ENCODE measurements around the gene ITGB6.

The ITGB6 gene

GRCh38 chr2:160227293-160227915 lies 27.3 kb upstream of the ITGB6 start:
- Mint-ChIP-seq H3K27me3 (peaks cover 15% of the 10 kb centered on the region), H3K27ac (no peak overlapping the region), H3K9me3 (no peaks in the 10 kb centered on the region), H3K4me1 (peaks cover 20% of the 10 kb centered on the region), H3K36me3 (no peaks in the 10 kb centered on the region), H3K4me3 (no peak overlapping the region)
- CTCF ChIA-PET: interaction anchor here (0.8 kb wide), 1 partner anchor 36 kb away, joined by 3 read pairs; no protein-coding TSS in a partner anchor
- DNase-seq: no peak

- Mint-ChIP-seq H3K4me1 (peaks cover 27% of the 10 kb centered on the region), H3K36me3 (no peaks in the 10 kb centered on the region), H3K9me3 (no peaks in the 10 kb centered on the region), H3K4me3 (no peak overlapping the region), H3K27ac (no peak overlapping the region), H3K27me3 (peaks cover 15% of the 10 kb centered on the region)
- no peak for DNase-seq
- CTCF ChIA-PET: interaction anchor here (1.5 kb wide), 1 partner anchor 25 kb away, joined by 4 read pairs; no protein-coding TSS in a partner anchor
Observed at GRCh38 chr2:160226367-160226766, 26.3 kb upstream of the ITGB6 start.

- peaks cover 34% of the 10 kb centered on the region for H3K4me1 Mint-ChIP-seq
- H3K27ac Mint-ChIP-seq: no peak overlapping the region
- H3K36me3 Mint-ChIP-seq: no peaks in the 10 kb centered on the region
- peaks cover 15% of the 10 kb centered on the region for H3K27me3 Mint-ChIP-seq
- CTCF ChIA-PET: interaction anchor here (1.2 to 1.5 kb wide), 2 partner anchors 10 to 26 kb away, joined by 3 to 4 read pairs; no protein-coding TSS in a partner anchor
- no peak for DNase-seq
- H3K4me3 Mint-ChIP-seq: no peak overlapping the region
- no peaks in the 10 kb centered on the region for H3K9me3 Mint-ChIP-seq
Observed at GRCh38 chr2:160225722-160226121, 25.6 kb upstream of the ITGB6 start.

- no peaks in the 10 kb centered on the region for H3K9me3 Mint-ChIP-seq
- DNase-seq: no peak
- H3K27ac Mint-ChIP-seq: no peak overlapping the region
- H3K27me3 Mint-ChIP-seq: peaks cover 15% of the 10 kb centered on the region
- peaks cover 45% of the 10 kb centered on the region for H3K4me1 Mint-ChIP-seq
- CTCF ChIA-PET: interaction anchor here (1.2 kb wide), 1 partner anchor 11 kb away, joined by 3 read pairs; no protein-coding TSS in a partner anchor
- no peaks in the 10 kb centered on the region for H3K36me3 Mint-ChIP-seq
- no peak overlapping the region for H3K4me3 Mint-ChIP-seq
Observed at GRCh38 chr2:160224507-160224906, 24.4 kb upstream of the ITGB6 start.

GRCh38 chr2:160224060-160224459 lies 24.0 kb upstream of the ITGB6 start:
- Mint-ChIP-seq H3K4me1 (peaks cover 47% of the 10 kb centered on the region), H3K36me3 (no peaks in the 10 kb centered on the region), H3K27me3 (peaks cover 15% of the 10 kb centered on the region), H3K27ac (no peak overlapping the region), H3K9me3 (no peaks in the 10 kb centered on the region), H3K4me3 (no peak overlapping the region)
- CTCF ChIA-PET: no interaction called here
- peak; percentile 24 for DNase-seq

DNA sequence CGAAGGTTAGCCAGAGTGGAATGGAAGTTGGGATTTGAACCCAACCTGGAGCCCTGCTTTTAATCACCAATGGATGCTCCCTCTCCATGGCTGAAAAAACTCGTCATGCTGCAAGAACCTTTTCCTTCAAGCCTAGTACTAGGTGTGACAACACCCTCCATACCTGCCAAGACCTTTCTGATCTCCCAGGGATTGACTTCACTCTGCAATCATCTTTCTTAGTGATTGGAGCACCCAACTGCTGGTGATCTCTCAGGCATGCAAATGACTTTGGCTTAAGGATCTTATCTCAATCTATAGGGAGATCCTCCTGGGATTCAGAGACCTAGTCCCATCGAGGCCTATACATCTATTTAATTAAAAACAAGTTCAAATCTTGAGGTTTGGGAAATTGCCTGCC lies 23.5 kb upstream of the ITGB6 start:
- H3K4me3 Mint-ChIP-seq: no peak overlapping the region
- H3K27ac Mint-ChIP-seq: no peak overlapping the region
- peaks cover 47% of the 10 kb centered on the region for H3K4me1 Mint-ChIP-seq
- no peaks in the 10 kb centered on the region for H3K36me3 Mint-ChIP-seq
- H3K27me3 Mint-ChIP-seq: peaks cover 15% of the 10 kb centered on the region
- CTCF ChIA-PET: no interaction called here
- no peaks in the 10 kb centered on the region for H3K9me3 Mint-ChIP-seq
- DNase-seq: no peak

DNA sequence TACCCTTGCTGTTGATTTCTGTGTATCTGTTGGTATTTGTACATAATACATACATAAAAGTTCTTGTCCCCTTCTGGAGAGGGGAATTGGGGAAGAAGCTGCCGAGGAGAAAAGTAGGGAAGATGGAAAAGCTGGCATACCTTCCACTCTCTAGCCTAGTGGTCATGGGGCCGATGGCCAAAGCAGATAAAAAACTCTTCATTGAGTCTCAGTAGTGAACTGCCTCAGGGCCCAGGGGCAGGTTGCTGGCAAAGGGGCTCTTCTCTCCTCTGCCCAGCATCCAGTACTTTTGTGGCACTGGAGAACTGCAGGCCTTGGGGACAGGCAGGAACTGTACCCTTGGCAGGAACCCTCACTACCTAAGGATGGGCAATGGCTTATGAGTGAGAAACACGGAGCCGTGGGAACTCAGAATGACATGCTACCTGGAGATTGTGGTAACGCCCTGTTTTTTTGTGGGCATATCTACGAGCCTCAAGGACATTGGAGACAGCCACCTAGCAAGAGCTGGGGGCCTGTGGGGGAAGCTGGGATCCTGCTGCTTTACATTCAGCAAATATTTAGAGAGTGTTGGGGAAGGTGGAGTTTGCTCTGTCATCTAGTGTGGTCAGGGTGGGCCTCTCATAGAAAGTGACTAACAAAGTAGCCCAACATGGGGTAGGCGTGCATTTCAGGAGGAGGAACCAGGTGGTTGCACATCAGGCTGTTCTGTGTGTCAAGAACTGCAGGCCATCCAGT lies 22.6 kb upstream of the ITGB6 start:
- H3K9me3 Mint-ChIP-seq: no peaks in the 10 kb centered on the region
- peaks cover 13% of the 10 kb centered on the region for H3K27me3 Mint-ChIP-seq
- H3K4me3 Mint-ChIP-seq: no peak overlapping the region
- DNase-seq: no peak
- no peaks in the 10 kb centered on the region for H3K36me3 Mint-ChIP-seq
- H3K27ac Mint-ChIP-seq: no peak overlapping the region
- CTCF ChIA-PET: interaction anchor here (1.3 kb wide), 1 partner anchor 771 kb away, joined by 3 read pairs; no protein-coding TSS in a partner anchor
- peaks cover 47% of the 10 kb centered on the region for H3K4me1 Mint-ChIP-seq

DNA sequence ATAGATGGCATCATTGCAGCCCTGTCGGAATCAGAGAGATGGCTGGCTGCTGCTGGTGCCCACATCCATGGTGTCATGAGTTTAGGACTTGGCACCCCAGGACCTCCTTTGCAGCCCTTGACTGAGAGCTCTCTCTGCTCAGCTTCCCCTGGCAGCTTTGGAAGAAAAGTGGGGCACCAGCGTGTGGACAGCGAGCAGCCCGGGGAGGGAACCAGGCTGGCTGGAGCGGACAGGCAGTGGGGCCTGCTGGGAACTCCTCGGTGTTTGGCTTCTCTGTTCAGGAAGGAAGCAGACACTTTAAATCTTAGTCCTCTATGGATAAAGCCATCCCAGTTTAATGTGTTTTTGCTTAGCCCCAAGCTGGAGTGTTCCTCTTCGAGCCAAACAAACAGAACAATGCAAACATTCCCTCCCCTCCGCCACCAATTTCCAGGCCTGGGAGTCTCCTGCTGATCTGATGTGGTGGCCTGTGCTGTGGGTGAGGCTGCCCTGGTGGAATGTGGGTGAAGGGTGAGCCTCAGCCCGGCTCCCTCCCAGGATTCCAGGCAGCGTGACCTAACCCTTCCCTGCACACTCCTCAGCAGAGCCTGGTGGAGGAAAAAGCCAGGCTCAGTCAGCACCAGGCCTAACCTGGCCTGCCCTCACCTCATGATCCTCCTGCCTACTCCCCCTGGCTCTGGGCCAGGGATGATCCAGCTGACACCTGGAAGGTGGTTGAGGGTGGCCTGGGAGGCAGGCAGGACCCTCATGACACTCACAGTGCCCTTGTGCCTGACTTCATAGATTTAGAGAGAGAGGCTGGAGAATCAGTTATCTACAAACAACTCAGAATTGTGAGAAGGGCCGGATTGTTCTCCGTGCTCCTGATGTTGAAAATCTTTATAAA lies 21.6 kb upstream of the ITGB6 start:
- Mint-ChIP-seq H3K36me3 (no peaks in the 10 kb centered on the region), H3K27ac (no peak overlapping the region), H3K4me1 (peaks cover 47% of the 10 kb centered on the region), H3K9me3 (no peaks in the 10 kb centered on the region), H3K27me3 (peaks cover 7% of the 10 kb centered on the region), H3K4me3 (no peak overlapping the region)
- CTCF ChIA-PET: interaction anchor here (1.3 to 1.6 kb wide), 3 partner anchors 14 to 773 kb away, joined by 3 to 5 read pairs (median 3); no protein-coding TSS in a partner anchor
- no peak for DNase-seq

GRCh38 chr2:160220545-160221009 lies 20.5 kb upstream of the ITGB6 start:
- DNase-seq: peak; percentile 40

DNA sequence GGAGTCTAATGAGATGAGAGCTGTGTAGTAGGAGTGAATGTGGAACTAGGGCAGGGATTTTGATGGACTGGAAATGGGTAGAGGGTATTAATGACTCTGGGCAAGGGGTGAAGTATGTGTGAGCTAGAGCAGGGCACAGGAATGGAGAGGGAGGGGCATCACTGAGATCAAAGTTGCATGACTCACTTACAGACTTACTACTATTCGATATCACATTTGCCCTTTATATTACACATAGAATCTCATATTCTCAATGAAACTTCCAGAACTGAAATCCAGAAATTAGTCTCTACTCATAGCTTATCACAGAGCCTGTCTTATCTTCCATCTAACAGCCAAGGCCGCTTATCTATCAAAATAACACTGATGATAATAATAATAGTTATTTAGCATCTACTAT lies 20.0 kb upstream of the ITGB6 start:
- H3K4me3 Mint-ChIP-seq: no peak overlapping the region
- peaks cover 47% of the 10 kb centered on the region for H3K4me1 Mint-ChIP-seq
- H3K27ac Mint-ChIP-seq: no peak overlapping the region
- H3K36me3 Mint-ChIP-seq: no peaks in the 10 kb centered on the region
- no peak for DNase-seq
- H3K9me3 Mint-ChIP-seq: no peaks in the 10 kb centered on the region
- no peaks in the 10 kb centered on the region for H3K27me3 Mint-ChIP-seq
- CTCF ChIA-PET: interaction anchor here (0.7 to 1.9 kb wide), 8 partner anchors 8 to 110 kb away, joined by 3 to 8 read pairs (median 4); no protein-coding TSS in a partner anchor

More at GRCh38 chr2:160220545-160221009, 20.5 kb upstream of the ITGB6 start:
- H3K27ac Mint-ChIP-seq: no peak overlapping the region
- no peaks in the 10 kb centered on the region for H3K36me3 Mint-ChIP-seq
- no peaks in the 10 kb centered on the region for H3K27me3 Mint-ChIP-seq
- CTCF ChIA-PET: interaction anchor here (0.7 to 1.9 kb wide), 9 partner anchors 9 to 111 kb away, joined by 3 to 8 read pairs (median 4); no protein-coding TSS in a partner anchor
- peaks cover 47% of the 10 kb centered on the region for H3K4me1 Mint-ChIP-seq
- no peaks in the 10 kb centered on the region for H3K9me3 Mint-ChIP-seq
- no peak overlapping the region for H3K4me3 Mint-ChIP-seq

DNA sequence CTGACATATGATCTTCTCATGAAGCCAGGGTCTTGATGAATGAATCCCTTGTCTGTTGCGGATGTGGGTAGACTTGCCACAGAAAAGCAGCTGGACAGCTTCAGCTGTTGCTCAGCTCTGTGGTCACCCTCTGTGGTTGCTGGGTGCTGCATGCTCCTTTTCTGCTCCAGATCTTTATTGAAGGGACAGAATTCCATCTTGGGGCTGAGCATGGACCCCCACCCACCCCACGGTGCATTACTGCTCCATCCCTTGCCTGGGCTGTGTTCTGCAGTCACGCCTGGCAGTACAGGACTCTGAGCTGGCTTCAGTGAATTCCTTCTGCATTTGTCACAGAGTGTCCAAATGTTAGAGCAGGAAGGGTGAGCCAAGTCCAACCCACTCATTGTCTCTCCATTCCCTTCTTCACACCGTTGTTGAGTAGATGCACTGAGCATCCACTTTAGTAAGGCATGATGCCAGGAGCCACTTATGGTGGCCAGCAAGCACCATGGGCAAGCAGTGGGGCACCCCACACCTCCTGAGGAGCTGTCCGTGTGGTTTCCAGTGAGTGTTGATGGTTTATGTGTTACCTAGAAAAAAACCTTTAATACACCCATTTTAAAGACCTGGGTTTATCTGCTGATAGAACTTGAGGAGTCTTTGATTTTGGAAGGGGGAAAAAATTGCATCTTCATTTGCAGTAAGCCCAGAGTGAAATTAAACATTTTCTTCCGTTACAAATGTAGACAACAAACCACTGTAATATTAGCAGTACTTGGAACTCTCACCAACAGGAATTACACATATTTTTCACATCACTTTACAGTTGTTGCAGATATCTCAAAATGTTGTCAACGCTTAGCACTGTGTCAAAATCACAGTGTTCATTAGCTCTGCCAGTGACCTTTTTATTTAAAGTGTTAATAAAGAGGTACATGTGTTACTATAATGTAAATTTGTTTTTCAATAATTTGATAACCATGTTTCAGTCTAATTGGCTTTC lies 14.7 kb upstream of the ITGB6 start:
- Mint-ChIP-seq H3K4me1 (peaks cover 6% of the 10 kb centered on the region), H3K9me3 (no peaks in the 10 kb centered on the region), H3K27me3 (peaks cover 13% of the 10 kb centered on the region), H3K4me3 (no peak overlapping the region), H3K36me3 (no peaks in the 10 kb centered on the region), H3K27ac (no peak overlapping the region)
- no peak for DNase-seq
- CTCF ChIA-PET: no interaction called here

DNA sequence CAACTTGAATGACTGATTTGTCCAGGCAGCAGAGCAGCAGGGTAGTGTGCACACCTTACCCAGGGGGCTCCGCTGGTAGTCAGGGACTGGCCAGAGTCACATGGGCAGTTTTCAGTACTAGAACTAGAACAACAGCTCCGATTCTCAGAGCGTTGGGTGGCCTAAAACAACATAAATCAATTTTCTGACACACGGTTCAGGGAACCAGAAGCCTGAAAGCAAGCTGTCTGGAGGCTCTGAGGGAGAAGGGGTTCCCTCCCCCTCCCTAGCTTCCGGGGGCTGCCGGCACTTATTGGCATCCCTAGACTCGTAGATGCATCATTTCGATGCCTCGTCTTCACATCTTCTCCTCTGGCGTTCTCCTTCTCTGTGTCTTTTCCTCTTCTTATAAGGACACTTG lies 13.4 kb upstream of the ITGB6 start:
- DNase-seq: no peak
- CTCF ChIA-PET: no interaction called here
- Mint-ChIP-seq H3K36me3 (no peaks in the 10 kb centered on the region), H3K9me3 (no peaks in the 10 kb centered on the region), H3K27ac (no peak overlapping the region), H3K27me3 (peaks cover 13% of the 10 kb centered on the region), H3K4me3 (no peak overlapping the region), H3K4me1 (peaks cover 2% of the 10 kb centered on the region)

GRCh38 chr2:160210599-160211138 lies 10.6 kb upstream of the ITGB6 start:
- peaks cover 7% of the 10 kb centered on the region for H3K4me1 Mint-ChIP-seq

More at GRCh38 chr2:160210599-160211138, 10.6 kb upstream of the ITGB6 start:
- CTCF ChIA-PET: interaction anchor here (0.6 to 6.1 kb wide), 6 partner anchors 9 to 114 kb away, joined by 3 to 44 read pairs (median 6); partner anchors contain the start of gene ITGB6
- no peak overlapping the region for H3K4me3 Mint-ChIP-seq
- peaks cover 13% of the 10 kb centered on the region for H3K27me3 Mint-ChIP-seq
- DNase-seq: peak; percentile 79
- H3K27ac Mint-ChIP-seq: no peak overlapping the region
- no peaks in the 10 kb centered on the region for H3K9me3 Mint-ChIP-seq
- H3K36me3 Mint-ChIP-seq: no peaks in the 10 kb centered on the region
